ENCODE data around the gene GALNT9.

GALNT9 gene

DNA sequence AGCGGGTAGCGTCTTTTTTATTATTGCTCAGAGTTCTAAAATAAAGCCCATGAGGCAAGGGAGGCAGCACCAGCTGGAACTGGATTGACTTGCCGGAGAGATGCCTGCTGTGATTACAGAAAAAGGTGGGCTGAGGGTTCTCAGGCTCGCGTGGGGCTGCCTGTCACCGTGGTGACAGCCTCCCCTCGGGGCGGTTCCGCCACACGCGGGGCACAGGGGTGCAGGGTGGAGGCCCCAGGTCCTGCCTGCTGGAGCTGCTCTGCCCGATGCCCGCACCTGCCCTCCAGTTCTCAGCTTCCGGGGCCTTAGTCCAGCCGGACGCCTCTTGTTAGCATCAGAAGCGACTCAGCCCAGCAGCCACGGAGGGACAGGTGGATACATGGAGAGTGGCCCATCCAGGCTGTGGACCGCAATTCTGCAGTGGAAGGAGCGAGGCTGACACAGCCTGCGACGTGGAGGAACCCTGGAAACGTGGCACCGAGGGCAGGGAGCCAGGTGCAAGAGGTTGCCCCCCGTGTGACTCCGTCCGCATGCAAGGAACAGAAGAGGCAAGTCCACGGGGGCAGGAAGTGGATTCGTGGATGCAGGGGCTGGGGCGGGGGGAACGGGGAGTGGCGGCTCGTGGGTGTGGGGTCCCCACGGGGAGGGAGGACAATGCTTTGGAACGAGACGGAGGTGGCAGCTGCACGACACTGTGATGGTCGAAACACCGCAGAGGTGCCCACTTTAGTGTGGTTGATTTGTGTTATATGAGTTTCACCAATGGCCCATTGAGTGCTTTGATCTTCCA lies 79.5 kb downstream of the GALNT9 start:
- peaks cover 16% of the 10 kb centered on the region for H3K27me3 Mint-ChIP-seq (ENCODE audit: low read depth, poor library complexity)
- no peak overlapping the region for H3K4me3 Mint-ChIP-seq
- DNase-seq = no peak
- peaks cover 30% of the 10 kb centered on the region for H3K4me1 Mint-ChIP-seq
- no peak overlapping the region for H3K27ac Mint-ChIP-seq
- no peaks in the 10 kb centered on the region for H3K9me3 Mint-ChIP-seq
- no peaks in the 10 kb centered on the region for H3K36me3 Mint-ChIP-seq (ENCODE audit: low read depth)
- TF ChIP-seq, protein P1, sequence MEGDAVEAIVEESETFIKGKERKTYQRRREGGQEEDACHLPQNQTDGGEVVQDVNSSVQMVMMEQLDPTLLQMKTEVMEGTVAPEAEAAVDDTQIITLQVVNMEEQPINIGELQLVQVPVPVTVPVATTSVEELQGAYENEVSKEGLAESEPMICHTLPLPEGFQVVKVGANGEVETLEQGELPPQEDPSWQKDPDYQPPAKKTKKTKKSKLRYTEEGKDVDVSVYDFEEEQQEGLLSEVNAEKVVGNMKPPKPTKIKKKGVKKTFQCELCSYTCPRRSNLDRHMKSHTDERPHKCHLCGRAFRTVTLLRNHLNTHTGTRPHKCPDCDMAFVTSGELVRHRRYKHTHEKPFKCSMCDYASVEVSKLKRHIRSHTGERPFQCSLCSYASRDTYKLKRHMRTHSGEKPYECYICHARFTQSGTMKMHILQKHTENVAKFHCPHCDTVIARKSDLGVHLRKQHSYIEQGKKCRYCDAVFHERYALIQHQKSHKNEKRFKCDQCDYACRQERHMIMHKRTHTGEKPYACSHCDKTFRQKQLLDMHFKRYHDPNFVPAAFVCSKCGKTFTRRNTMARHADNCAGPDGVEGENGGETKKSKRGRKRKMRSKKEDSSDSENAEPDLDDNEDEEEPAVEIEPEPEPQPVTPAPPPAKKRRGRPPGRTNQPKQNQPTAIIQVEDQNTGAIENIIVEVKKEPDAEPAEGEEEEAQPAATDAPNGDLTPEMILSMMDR (IDR thresholded peaks at IDR 0.05) = no peak

DNA sequence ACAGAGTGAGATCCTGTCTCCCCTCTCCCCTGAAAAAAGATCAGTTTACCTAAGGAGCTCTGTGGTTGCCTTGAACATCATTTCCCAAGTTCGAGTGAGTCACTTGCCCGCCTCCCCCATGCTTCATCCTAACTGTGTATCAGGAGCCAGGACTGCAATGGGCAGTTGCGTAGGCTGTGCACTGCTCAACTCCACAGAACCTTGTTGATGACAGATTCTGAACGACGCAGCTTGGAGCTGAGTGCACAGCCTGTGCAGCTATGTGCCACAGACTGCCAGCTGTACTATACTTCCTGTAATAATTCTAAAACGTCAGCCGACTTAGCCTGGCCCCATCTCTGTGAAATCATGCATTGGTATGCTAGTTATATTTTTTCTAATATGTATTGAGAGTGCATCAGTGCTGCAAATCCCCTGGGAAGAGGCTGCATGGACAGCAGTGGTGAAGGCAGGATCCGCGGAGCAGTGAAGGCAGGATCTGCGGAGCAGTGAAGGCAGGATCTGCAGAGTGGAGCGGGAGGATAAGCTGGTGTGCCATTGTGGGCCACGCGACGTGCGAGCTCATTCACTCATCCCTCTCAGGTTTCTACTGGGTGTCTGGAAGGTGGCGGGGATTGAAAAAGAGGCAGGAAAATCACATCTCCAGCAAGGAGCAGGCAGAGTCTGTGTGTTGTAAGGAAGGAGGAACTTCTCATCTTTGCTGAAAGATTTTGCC lies 80.8 kb downstream of the GALNT9 start:
- DNase-seq = no peak
- peak overlapping the region; percentile 90 for H3K27ac Mint-ChIP-seq
- no peak overlapping the region for H3K4me3 Mint-ChIP-seq
- peaks cover 9% of the 10 kb centered on the region for H3K27me3 Mint-ChIP-seq (ENCODE audit: low read depth, poor library complexity)
- TF ChIP-seq, protein P1 (IDR thresholded peaks at IDR 0.05) = no peak
- no peaks in the 10 kb centered on the region for H3K36me3 Mint-ChIP-seq (ENCODE audit: low read depth)
- peaks cover 34% of the 10 kb centered on the region for H3K4me1 Mint-ChIP-seq
- no peaks in the 10 kb centered on the region for H3K9me3 Mint-ChIP-seq

DNA sequence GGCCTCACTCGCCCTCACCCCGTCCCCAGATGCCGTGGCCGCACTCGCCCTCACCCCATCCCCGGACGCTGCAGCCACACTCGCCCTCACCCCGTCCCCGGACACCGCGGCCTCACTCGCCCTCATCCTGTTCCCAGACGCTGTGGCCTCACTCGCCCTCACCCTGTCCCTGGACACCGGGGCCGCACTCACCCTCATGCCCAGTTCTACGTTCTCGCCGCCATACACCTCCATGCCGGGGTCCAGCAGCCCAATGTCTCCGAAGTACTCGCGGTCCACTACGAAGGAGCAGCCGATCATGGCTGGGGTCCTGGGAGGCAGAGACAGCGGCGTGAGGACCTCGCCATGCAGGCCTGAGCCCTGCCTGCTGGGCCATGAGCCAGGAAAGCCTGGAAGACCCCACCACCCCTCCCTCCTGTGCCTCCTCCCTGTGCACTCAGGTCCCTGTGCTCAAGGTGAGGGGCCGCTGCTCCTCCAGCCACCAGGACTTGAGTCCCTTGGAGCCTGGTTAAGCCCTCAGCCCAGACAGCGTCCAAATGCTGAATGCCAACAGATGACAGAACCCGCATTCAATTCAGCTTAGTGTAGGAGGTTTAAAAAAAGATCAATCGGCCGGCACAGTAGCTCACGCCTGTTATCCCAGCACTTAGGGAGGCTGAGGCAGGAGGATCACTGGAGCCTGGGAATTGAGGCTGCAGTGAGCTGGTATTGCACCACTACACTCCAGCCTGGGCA lies 81.5 kb downstream of the GALNT9 start:
- Mint-ChIP-seq H3K9me3 (no peaks in the 10 kb centered on the region), H3K4me3 (no peak overlapping the region), H3K36me3 (ENCODE audit: low read depth) (no peaks in the 10 kb centered on the region), H3K4me1 (peaks cover 37% of the 10 kb centered on the region), H3K27me3 (ENCODE audit: low read depth, poor library complexity) (peaks cover 15% of the 10 kb centered on the region), H3K27ac (no peak overlapping the region)
- TF ChIP-seq, protein P1 (IDR thresholded peaks at IDR 0.05) = no peak
- no peak for DNase-seq

DNA sequence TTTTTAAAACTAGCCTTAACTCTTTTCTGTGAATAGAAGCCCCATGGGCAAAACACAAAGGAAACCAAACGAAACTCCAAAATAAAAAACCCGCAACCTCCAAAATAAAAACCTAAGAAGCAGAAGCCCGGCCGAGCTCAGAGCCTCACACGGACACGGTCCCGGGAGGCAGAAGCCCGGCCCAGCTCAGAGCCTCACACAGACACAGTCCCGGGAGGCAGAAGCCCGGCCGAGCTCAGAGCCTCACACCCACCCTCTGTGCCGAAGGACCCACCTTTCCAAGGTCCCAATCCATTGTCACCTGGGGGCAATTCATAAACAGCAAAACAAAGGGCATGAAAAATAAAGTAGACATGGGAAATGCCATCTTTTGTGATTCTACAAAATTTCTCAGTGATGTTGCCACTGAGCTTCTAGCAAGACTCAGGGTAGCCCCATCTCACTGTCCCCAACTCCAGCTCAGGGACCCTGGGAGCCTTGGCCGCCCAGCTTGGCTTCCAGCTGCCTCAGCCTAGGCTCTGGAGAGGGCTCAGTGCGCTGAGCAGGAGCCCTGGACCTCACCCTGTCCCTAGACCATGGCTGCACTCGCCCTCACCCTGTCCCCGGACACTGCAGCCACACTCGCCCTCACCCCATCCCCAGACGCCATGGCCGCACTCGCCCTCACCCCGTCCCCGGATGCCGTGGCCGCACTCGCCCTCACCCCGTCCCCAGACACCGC lies 82.2 kb downstream of the GALNT9 start:
- TF ChIP-seq, protein P1 (IDR thresholded peaks at IDR 0.05) = no peak
- Mint-ChIP-seq H3K27ac (no peak overlapping the region), H3K4me1 (peaks cover 33% of the 10 kb centered on the region), H3K27me3 (ENCODE audit: low read depth, poor library complexity) (peaks cover 15% of the 10 kb centered on the region), H3K4me3 (no peak overlapping the region), H3K9me3 (no peaks in the 10 kb centered on the region), H3K36me3 (ENCODE audit: low read depth) (no peaks in the 10 kb centered on the region)
- no peak for DNase-seq

DNA sequence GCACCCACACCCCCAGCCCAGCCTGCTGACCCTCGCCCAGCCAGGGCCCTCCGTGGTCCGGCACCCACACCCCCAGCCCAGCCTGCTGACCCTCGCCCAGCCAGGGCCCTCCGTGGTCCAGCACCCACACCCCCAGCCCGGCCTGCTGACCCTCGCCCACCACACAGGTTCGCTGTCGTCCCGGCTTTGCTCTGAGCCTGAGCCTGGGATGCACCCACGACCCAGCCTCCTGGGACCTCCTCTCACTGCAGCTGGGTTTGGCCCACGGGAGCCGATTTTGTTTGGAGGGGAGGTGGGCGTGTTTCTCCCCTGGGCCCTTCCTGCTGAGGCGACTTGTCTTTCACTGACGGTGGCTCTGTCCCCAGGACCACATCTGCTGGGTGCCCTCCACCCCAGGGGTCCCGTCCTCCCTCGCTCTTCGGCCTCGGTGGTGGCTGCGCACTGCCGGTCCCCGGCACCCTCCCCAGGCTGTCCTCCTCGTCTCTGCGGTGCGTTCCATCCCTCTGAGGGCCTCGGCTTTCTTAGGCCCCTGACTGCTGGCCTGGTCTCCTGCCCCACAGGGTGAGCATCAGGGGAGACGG lies 83.8 kb downstream of the GALNT9 start:
- no peaks in the 10 kb centered on the region for H3K9me3 Mint-ChIP-seq
- no peaks in the 10 kb centered on the region for H3K36me3 Mint-ChIP-seq (ENCODE audit: low read depth)
- peaks cover 27% of the 10 kb centered on the region for H3K4me1 Mint-ChIP-seq
- H3K27me3 Mint-ChIP-seq (ENCODE audit: low read depth, poor library complexity) = peaks cover 18% of the 10 kb centered on the region
- TF ChIP-seq, protein P1 (IDR thresholded peaks at IDR 0.05) = no peak
- no peak overlapping the region for H3K27ac Mint-ChIP-seq
- no peak overlapping the region for H3K4me3 Mint-ChIP-seq
- no peak for DNase-seq

Data from nephron progenitor cell (in vitro differentiated cells).